Hepatocyte (in vitro differentiated cells): ENCODE results near the gene H2AZ2. TPM values are rescaled to one million over a fixed set of nuclear protein-coding genes. Genes with fewer than 3 reads are reported as not detected.
"Not testable (repeated sequence)": the region's sequence is repeated elsewhere in the genome, so short reads cannot be mapped to it uniquely, and the experiment has no call there.

ENCODE experiments used
- DNase-seq: peaks from one replicate; pipeline ENCODE4 v3.0.0-alpha.2; 2016; ENCODE audit warnings: low spot score
- H2AFZ ChIP-seq: fragments of 200-600 bp; sonication (generic); 2 replicates; pipeline ENCODE4 v1.6.0; 2016; ENCODE audit warnings: antibody characterized with exemption, mild to moderate bottlenecking
- H3K27ac ChIP-seq: fragments of 200-600 bp; sonication (generic); 2 replicates; pipeline ENCODE4 v1.5.1; 2016; ENCODE audit warnings: mild to moderate bottlenecking
- H3K27me3 ChIP-seq: fragments of 200-600 bp; sonication (generic); 2 replicates; pipeline ENCODE4 v1.6.1; 2016
- H3K36me3 ChIP-seq: fragments of 200-600 bp; sonication (generic); replicated peaks from 2 replicates; pipeline ENCODE4 v1.5.1; 2016; ENCODE audit warnings: low read depth; ENCODE audit not compliant: insufficient read depth
- H3K4me1 ChIP-seq: fragments of 200-600 bp; sonication (generic); 2 replicates; pipeline ENCODE4 v1.5.1; 2016; ENCODE audit warnings: mild to moderate bottlenecking, moderate library complexity; ENCODE audit not compliant: insufficient read depth
- H3K4me2 ChIP-seq: fragments of 200-600 bp; sonication (generic); 2 replicates; pipeline ENCODE4 v1.6.0; 2016
- H3K4me3 ChIP-seq: fragments of 200-600 bp; sonication (generic); 2 replicates; pipeline ENCODE4 v1.5.1; 2016; ENCODE audit warnings: mild to moderate bottlenecking
- H3K79me2 ChIP-seq: fragments of 200-600 bp; sonication (generic); 2 replicates; pipeline ENCODE4 v1.6.0; 2017; ENCODE audit warnings: mild to moderate bottlenecking
- H3K9me2 ChIP-seq: fragments of 200-600 bp; sonication (generic); replicated peaks from 2 replicates; pipeline ENCODE4 v1.6.0; 2017; ENCODE audit warnings: mild to moderate bottlenecking; ENCODE audit not compliant: insufficient read depth
- H3K9me3 ChIP-seq: fragments of 200-600 bp; sonication (generic); 2 replicates; pipeline ENCODE4 v1.5.1; 2016; ENCODE audit warnings: low read depth, mild to moderate bottlenecking
- H4K20me1 ChIP-seq: fragments of 200-600 bp; sonication (generic); 2 replicates; pipeline ENCODE4 v1.6.0; 2016; ENCODE audit warnings: mild to moderate bottlenecking; ENCODE audit not compliant: insufficient read depth, poor library complexity, severe bottlenecking
- CTCF ChIP-seq: fragments of 200-600 bp; sonication (generic); IDR thresholded peaks from 2 replicates; pipeline ENCODE4 v1.5.1; 2016; ENCODE audit warnings: antibody characterized with exemption, mild to moderate bottlenecking; ENCODE audit not compliant: poor library complexity
- EZH2 ChIP-seq: fragments of 200-600 bp; sonication (generic); IDR thresholded peaks from 2 replicates; pipeline ENCODE4 v1.6.1; 2016; ENCODE audit warnings: antibody characterized with exemption, mild to moderate bottlenecking, borderline replicate concordance
- EZH2phosphoT487 ChIP-seq: fragments of 200-600 bp; sonication (generic); IDR thresholded peaks from one replicate; pipeline ENCODE4 v1.6.1; 2018; ENCODE audit warnings: antibody characterized with exemption, mild to moderate bottlenecking, low read depth, moderate library complexity; ENCODE audit not compliant: unreplicated experiment, severe bottlenecking
- WGBS: methylation state at CpG from one replicate; pipeline ENCODE4 v1.1.6; 2016; ENCODE audit warnings: low lambda C conversion rate; ENCODE audit errors: missing lambda C conversion rate; 5-methylcytosine and 5-hydroxymethylcytosine counted together
- polyA plus RNA-seq: library from polyadenylated mRNA; unstranded; fragments of >200 nt; fragmentation: Nextera tagmentation; extraction: Ambion mirVana; gene quantifications from 2 replicates; pipeline ENCODE4 v1.2.1, GENCODE V29; 2016
- total RNA-seq: library from RNA; depleted of rRNA; stranded (reverse); fragments of >200 nt; gene quantifications from 2 replicates; pipeline ENCODE4 v1.2.3, GENCODE V29; 2014

The H2AZ2 gene
- total and polyA plus RNA-seq, 2 experiments from 2014 or later = 138 to 178 TPM

- no peaks in the 10 kb centered on the region for H3K27me3 ChIP-seq
- H3K27ac ChIP-seq = no peak overlapping the region
- H2AFZ ChIP-seq = no peak overlapping the region
- TF ChIP-seq EZH2 (no peak), CTCF (no peak), EZH2phosphoT487 (no peak)
- 100% methylated on average over 1 of the region's 1 CpG for WGBS
- H3K4me3 ChIP-seq = no peak overlapping the region
- no peaks in the 10 kb centered on the region for H3K4me1 ChIP-seq
- no peaks in the 10 kb centered on the region for H4K20me1 ChIP-seq
- no peaks in the 10 kb centered on the region for H3K9me3 ChIP-seq
- H3K9me2 ChIP-seq = no peaks in the 10 kb centered on the region
- no peaks in the 10 kb centered on the region for H3K36me3 ChIP-seq
- H3K4me2 ChIP-seq = no peak overlapping the region
- no peaks in the 10 kb centered on the region for H3K79me2 ChIP-seq
- no peak for DNase-seq
Observed at GRCh38 chr7:44872787-44873186, 24.9 kb upstream of the H2AZ2 start.

DNA sequence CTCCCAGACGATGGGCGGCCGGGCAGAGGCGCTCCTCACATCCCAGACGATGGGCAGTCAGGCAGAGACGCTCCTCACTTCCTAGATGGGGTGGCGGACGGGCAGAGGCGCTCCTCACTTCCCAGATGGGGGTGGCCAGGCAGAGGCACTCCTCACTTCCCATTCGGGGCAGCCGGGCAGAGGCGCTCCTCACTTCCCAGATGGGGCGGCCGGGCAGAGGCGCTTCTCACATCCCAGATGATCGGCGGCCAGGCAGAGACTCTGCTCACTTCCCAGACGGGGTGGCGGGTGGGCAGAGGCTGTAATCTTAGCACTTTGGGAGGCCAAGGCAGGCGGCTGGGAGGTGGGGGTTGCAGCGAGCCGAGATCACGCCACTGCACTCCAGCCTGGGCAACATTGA, 24.0 kb upstream of the H2AZ2 start:
- H3K27me3 ChIP-seq, H3K79me2 ChIP-seq, H3K9me3 ChIP-seq, DNase-seq, H3K4me2 ChIP-seq, H3K4me3 ChIP-seq, H3K4me1 ChIP-seq, H3K36me3 ChIP-seq, H3K27ac ChIP-seq, H4K20me1 ChIP-seq, H2AFZ ChIP-seq, H3K9me2 ChIP-seq: not testable (repeated sequence)
- WGBS = 98% methylated on average over 17 of the region's 23 CpGs

DNA sequence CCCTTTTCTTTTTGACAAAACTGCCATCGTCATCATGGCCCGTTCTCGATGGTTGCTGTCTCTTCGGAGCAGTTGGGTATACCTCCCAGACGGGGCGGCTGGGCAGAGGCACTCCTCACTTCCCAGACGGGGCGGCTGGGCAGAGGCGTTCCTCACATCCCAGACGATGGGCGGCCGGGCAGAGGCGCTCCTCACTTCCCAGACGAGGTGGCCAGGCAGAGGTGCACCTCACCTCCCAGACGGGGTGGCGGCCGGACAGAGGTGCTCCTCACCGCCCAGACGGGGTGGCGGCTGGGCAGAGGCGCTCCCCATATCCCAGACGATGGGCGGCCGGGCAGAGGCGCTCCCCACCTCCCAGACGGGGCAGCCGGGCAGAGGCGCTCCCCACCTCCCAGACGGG, 22.9 kb upstream of the H2AZ2 start:
- not testable (repeated sequence) for H2AFZ ChIP-seq, H3K36me3 ChIP-seq, H3K27ac ChIP-seq, H3K27me3 ChIP-seq, H3K79me2 ChIP-seq, H3K9me3 ChIP-seq, H4K20me1 ChIP-seq, H3K4me1 ChIP-seq, DNase-seq, H3K9me2 ChIP-seq, H3K4me3 ChIP-seq, H3K4me2 ChIP-seq
- 93% methylated on average over 17 of the region's 29 CpGs for WGBS

- H3K36me3 ChIP-seq, H3K9me3 ChIP-seq, H3K4me3 ChIP-seq, H2AFZ ChIP-seq, H3K4me1 ChIP-seq, DNase-seq, H3K9me2 ChIP-seq, H3K27me3 ChIP-seq, H3K79me2 ChIP-seq, H4K20me1 ChIP-seq, H3K4me2 ChIP-seq, H3K27ac ChIP-seq: not testable (repeated sequence)
- WGBS = 80% methylated on average over 3 of the region's 3 CpGs
Observed at GRCh38 chr7:44870336-44870735, 22.4 kb upstream of the H2AZ2 start.

DNA sequence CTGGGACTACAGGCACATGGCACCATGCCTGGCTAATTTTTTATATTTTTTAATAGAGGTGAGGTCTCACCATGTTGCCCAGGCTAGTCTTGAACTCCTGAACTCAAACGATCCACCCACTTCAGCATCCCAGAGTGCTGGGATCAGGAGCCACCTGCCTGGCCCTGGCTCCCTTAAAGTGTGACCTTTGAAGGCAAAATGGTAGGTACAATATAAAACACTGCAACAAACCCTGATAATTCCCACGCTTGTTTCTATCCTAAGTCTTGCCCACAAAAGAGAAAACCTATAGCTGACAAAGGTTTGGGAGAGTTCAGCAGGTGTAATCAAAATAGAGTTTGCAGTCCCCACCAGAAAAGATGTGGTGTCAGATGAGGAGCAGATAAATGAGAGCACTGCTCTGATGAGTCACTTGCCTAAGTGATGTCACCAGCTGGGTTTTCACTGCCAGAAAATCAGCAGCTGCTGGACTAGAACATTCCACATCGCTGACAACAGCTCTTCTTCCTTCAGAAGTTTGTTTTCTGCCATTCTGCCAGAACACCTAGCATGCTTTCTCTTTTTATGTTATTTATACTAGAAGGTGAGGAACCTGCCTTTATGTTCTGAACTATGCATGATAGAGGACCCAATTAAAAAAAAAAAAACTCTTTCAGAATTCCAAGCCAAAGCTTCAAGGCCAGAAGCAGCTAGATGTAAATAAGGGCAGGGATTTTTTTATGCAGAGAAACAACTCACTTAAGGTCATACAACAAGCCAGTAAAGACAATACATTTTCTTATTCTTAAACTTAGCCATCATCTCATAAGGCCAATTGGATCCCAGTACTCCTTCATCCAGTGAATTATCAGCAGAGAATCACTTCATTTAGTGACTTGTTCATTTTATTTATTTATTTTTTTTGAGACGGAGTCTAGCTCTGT, 19.4 kb upstream of the H2AZ2 start:
- H3K9me2 ChIP-seq = no peaks in the 10 kb centered on the region
- H3K27me3 ChIP-seq = no peaks in the 10 kb centered on the region
- no peaks in the 10 kb centered on the region for H3K4me1 ChIP-seq
- DNase-seq = peak; percentile 62
- H2AFZ ChIP-seq = no peak overlapping the region
- no peaks in the 10 kb centered on the region for H3K79me2 ChIP-seq
- no peak overlapping the region for H3K4me2 ChIP-seq
- WGBS = 74% methylated on average over 4 of the region's 4 CpGs
- no peaks in the 10 kb centered on the region for H3K36me3 ChIP-seq
- H4K20me1 ChIP-seq = no peaks in the 10 kb centered on the region
- H3K27ac ChIP-seq = peak overlapping the region; percentile 39
- no peak overlapping the region for H3K4me3 ChIP-seq
- H3K9me3 ChIP-seq = no peaks in the 10 kb centered on the region
- no peak for TF ChIP-seq EZH2phosphoT487
- TF ChIP-seq CTCF = no peak
- no peak for TF ChIP-seq EZH2

- not testable (repeated sequence) for H2AFZ ChIP-seq, H3K27me3 ChIP-seq, H3K9me2 ChIP-seq, H3K27ac ChIP-seq, H3K4me2 ChIP-seq, H3K4me3 ChIP-seq, H3K36me3 ChIP-seq, H4K20me1 ChIP-seq, H3K79me2 ChIP-seq, DNase-seq, H3K9me3 ChIP-seq, H3K4me1 ChIP-seq
- 75% methylated on average over 4 of the region's 4 CpGs for WGBS
Observed at GRCh38 chr7:44861949-44862348, 14.1 kb upstream of the H2AZ2 start.
